Right lobe of liver (tissue), 4 donors: ENCODE results near the gene ACAN.

Source experiments
- CTCF ChIP-seq, 4 donors: fragments of 200-600 bp in 3 of 4; fragments of 450-650 bp in 1 of 4; IDR thresholded peaks; one replicate each; pipeline versions ENCODE4 v1.5.1 to v1.8.0; 2016 to 2022; ENCODE audit warnings: antibody characterized with exemption in 4 of 4, mild to moderate bottlenecking in 2 of 4
- POLR2A ChIP-seq: fragments of 450-650 bp; IDR thresholded peaks from one replicate; pipeline ENCODE4 v1.6.1; 2017; ENCODE audit warnings: antibody characterized with exemption, mild to moderate bottlenecking
- donor health status: DM: no; HTN: no; CAD: no.
- donor health status: DM: no; HTN: no; CAD: no.
- donor health status: DM: no; HTN: yes; CAD: no.

- TF ChIP-seq CTCF (IDR thresholded peaks at IDR 0.05) (no peak), POLR2A (no peak)
Observed at GRCh38 chr15:88790486-88790885, 12.8 kb upstream of the ACAN start.
